SU-DHL-6 (cell line): Measurements from ENCODE around the gene GRIK4.

Experiments used
- CTCF ChIP-seq: fragments of 200-600 bp; sonication (generic); IDR thresholded peaks from one replicate; pipeline ENCODE4 v1.5.1; 2017; ENCODE audit warnings: antibody characterized with exemption, mild to moderate bottlenecking, low read length, moderate library complexity; ENCODE audit not compliant: insufficient read depth, poor library complexity, severe bottlenecking
- EZH2phosphoT487 ChIP-seq: fragments of 200-600 bp; sonication (generic), shearing (Covaris generic); conservative IDR thresholded peaks from 2 replicates; pipeline ENCODE4 v1.6.1; 2018; ENCODE audit warnings: mild to moderate bottlenecking, antibody characterized with exemption, low read length, moderate library complexity, mixed read lengths

- TF ChIP-seq CTCF (no peak), EZH2phosphoT487 (no peak)
These were observed 14.7 kb downstream of the GRIK4 start for GRCh38 chr11:120526241-120526640.
